GM12878 (cell line): ENCODE measurements around the gene FUT8.

Experiments
- BCL11A ChIP-seq: IDR thresholded peaks from 2 replicates; pipeline ENCODE4 v1.6.1; 2011; ENCODE audit warnings: low read depth, low read length
- BHLHE40 ChIP-seq, 2 experiments: fragments of 450-650 bp in 1 of 2; IDR thresholded peaks; 2 replicates each; pipeline ENCODE4 v1.6.1; 2011 to 2017; ENCODE audit warnings: low read depth in 2 of 2, borderline replicate concordance in 1 of 2, improper control_type of control experiment in 1 of 2, low read length in 1 of 2, mild to moderate bottlenecking in 1 of 2
- CTCF ChIP-seq, 3 experiments: IDR thresholded peaks in 2 of 3; conservative IDR thresholded peaks in 1 of 3; 2 replicates each; pipeline ENCODE4 v1.5.1; 2011; ENCODE audit warnings: low read depth in 3 of 3, low read length in 3 of 3, mild to moderate bottlenecking in 3 of 3, control low read depth in 2 of 3, moderate library complexity in 2 of 3, inconsistent platforms in 1 of 3, mixed read lengths in 1 of 3; ENCODE audit not compliant: control insufficient read depth in 2 of 3, insufficient read depth in 1 of 3; ENCODE audit errors: extremely low read depth in 1 of 3
- SIN3A ChIP-seq: IDR thresholded peaks from 2 replicates; pipeline ENCODE4 v1.6.1; 2012; ENCODE audit warnings: low read depth, low read length, improper control_type of control experiment
- SRF ChIP-seq, 2 experiments: IDR thresholded peaks; 2 replicates each; pipeline ENCODE4 v1.6.1; 2011; ENCODE audit warnings: low read depth in 2 of 2, low read length in 2 of 2, mild to moderate bottlenecking in 1 of 2, moderate library complexity in 1 of 2
- TCF12 ChIP-seq: IDR thresholded peaks from 2 replicates; pipeline ENCODE4 v1.6.1; 2011; ENCODE audit warnings: low read depth, mild to moderate bottlenecking, low read length

- TF ChIP-seq SIN3A, result no peak
- no peak for TF ChIP-seq BHLHE40 (IDR thresholded peaks at IDR 0.05; ENCODE audit: borderline replicate concordance in 1 of 2, low read depth in 2 of 2, low read length in 1 of 2)
- TF ChIP-seq CTCF (IDR thresholded peaks at IDR 0.05 in 2 of 3, conservative IDR thresholded peaks at IDR 0.05 in 1 of 3; ENCODE audit: control insufficient read depth in 2 of 3, extremely low read depth in 1 of 3, insufficient read depth in 1 of 3, low read depth in 3 of 3, low read length in 3 of 3), result no peak
- TF ChIP-seq TCF12, result no peak
- TF ChIP-seq BCL11A, result no peak
- no peak for TF ChIP-seq SRF (IDR thresholded peaks at IDR 0.05; ENCODE audit: low read depth in 2 of 2, low read length in 2 of 2)
These were observed 379.8 kb downstream of the FUT8 start for GRCh38 chr14:65792208-65792905.
